Immature natural killer cell (primary cell): ENCODE measurements around the gene POTEG. TPM values are rescaled to one million over a fixed set of nuclear protein-coding genes. Genes with fewer than 3 reads are reported as not detected.
"Not testable (repeated sequence)": the region's sequence is repeated elsewhere in the genome, so short reads cannot be mapped to it uniquely, and the experiment has no call there.

ENCODE experiments used
- DNase-seq, 3 donors: peaks; one replicate each; pipeline ENCODE4 v3.0.0; 2022; ENCODE audit warnings: mixed read lengths in 1 of 3
- H3K27ac Mint-ChIP-seq, 6 donors: one replicate each; pipeline ENCODE4 v1.8.0; 2020; ENCODE audit warnings: mixed read lengths in 6 of 6, mild to moderate bottlenecking in 5 of 6, inconsistent platforms in 4 of 6, moderate library complexity in 3 of 6
- H3K27me3 Mint-ChIP-seq, 3 donors: one replicate each; pipeline ENCODE4 v1.8.0; 2020 to 2021; ENCODE audit warnings: low read depth in 3 of 3, mild to moderate bottlenecking in 3 of 3, mixed read lengths in 3 of 3, moderate library complexity in 3 of 3, inconsistent platforms in 1 of 3
- H3K36me3 Mint-ChIP-seq, 3 donors: one replicate each; pipeline ENCODE4 v1.8.0; 2020; ENCODE audit warnings: mixed read lengths in 3 of 3, inconsistent platforms in 2 of 3, mild to moderate bottlenecking in 2 of 3
- H3K4me1 Mint-ChIP-seq, 2 donors: one replicate each; pipeline ENCODE4 v1.8.0; 2020; ENCODE audit warnings: inconsistent platforms in 2 of 2, mild to moderate bottlenecking in 2 of 2, mixed read lengths in 2 of 2, moderate library complexity in 1 of 2
- H3K4me3 Mint-ChIP-seq, 5 donors: one replicate each; pipeline ENCODE4 v1.8.0; 2020; ENCODE audit warnings: mild to moderate bottlenecking in 5 of 5, mixed read lengths in 5 of 5, inconsistent platforms in 3 of 5, moderate library complexity in 3 of 5
- H3K9me3 Mint-ChIP-seq, 6 donors: one replicate each; pipeline ENCODE4 v1.8.0; 2020; ENCODE audit warnings: mild to moderate bottlenecking in 6 of 6, mixed read lengths in 6 of 6, inconsistent platforms in 4 of 6, moderate library complexity in 3 of 6
- polyA plus RNA-seq, 3 donors: library from polyadenylated mRNA; unstranded; fragments of 300-500 nt; fragmentation: Illumina TruSeq; gene quantifications; one replicate each; pipeline ENCODE4 v1.2.3, GENCODE V29; 2021

POTEG gene
- polyA plus RNA-seq, result not detected

DNA sequence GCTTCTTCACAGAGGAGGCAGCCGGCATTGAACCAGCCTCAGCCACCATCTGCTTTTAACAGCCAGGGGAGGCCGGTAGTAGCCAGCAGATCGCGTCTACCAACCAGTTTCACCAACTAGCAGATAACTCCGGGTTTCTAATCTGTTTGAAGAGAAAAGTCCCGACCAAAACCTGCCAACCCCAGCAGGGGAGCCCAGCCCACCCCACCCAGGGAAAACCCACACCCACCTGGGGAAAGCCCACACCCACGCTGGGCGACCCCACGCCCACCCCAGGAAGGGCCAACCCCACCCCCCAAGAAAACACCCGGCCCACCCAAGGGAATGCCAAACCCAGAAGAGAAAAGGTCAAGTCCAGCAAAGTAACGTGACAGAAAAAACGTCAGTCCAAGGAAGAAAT lies at the start of gene POTEG:
TSS of gene POTEG (minus strand) at position 101 of the 400 bp plus-strand sequence. CDS start at position 49, 52 bp downstream.
- DNase-seq, H3K27me3 Mint-ChIP-seq, H3K9me3 Mint-ChIP-seq, H3K27ac Mint-ChIP-seq, H3K4me1 Mint-ChIP-seq, H3K36me3 Mint-ChIP-seq, H3K4me3 Mint-ChIP-seq: not testable (repeated sequence)

DNA sequence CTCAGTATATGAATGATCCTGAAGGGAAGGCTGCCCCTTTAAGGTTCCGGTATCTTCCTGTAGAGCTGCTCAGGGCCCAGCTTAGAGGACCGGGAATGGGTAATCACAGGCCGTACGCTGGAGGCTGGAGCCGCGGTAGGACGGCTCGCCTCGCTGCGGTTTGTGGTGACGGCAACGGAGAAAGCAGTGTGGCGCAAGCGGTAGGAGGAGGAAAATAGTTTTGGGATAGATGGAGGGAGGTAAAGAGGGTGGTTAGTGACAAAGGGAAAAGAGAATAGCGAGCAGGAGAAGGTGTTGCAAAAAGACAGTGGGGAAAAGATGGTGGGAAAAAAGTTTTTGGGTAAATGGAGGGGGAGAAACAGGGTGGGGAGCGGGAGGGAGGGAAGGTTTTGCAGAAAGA lies 48.0 kb upstream of the POTEG start:
- not testable (repeated sequence) for H3K36me3 Mint-ChIP-seq, H3K27ac Mint-ChIP-seq, H3K4me1 Mint-ChIP-seq, H3K4me3 Mint-ChIP-seq, H3K9me3 Mint-ChIP-seq, H3K27me3 Mint-ChIP-seq, DNase-seq

GRCh38 chr14:19481421-19481820 lies 47.3 kb upstream of the POTEG start:
- DNase-seq, H3K36me3 Mint-ChIP-seq, H3K4me3 Mint-ChIP-seq, H3K4me1 Mint-ChIP-seq, H3K27me3 Mint-ChIP-seq, H3K27ac Mint-ChIP-seq, H3K9me3 Mint-ChIP-seq: not testable (repeated sequence)

DNA sequence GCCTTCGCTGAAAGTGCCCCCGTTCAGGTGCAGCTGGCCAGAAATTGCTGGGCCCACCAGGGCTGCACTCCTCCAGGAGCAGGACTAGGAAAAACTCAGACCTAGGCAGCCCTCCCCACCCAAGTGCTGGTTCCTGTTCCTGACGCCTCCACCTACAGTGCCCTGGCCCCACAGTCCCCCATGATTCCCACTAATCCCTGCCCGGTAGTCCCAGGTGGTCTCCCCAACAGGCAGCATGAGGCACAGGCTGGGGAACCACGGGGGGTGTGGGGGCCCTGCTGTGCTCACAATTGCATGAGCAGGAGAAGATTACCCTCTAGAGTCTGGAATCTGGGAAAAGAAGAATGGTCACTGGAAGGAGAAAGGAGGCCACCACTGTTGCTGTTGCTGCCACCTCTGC lies 46.4 kb upstream of the POTEG start:
- not testable (repeated sequence) for H3K9me3 Mint-ChIP-seq, H3K36me3 Mint-ChIP-seq, H3K4me1 Mint-ChIP-seq, H3K27me3 Mint-ChIP-seq, DNase-seq, H3K27ac Mint-ChIP-seq, H3K4me3 Mint-ChIP-seq

- H3K27ac Mint-ChIP-seq, H3K4me3 Mint-ChIP-seq, H3K9me3 Mint-ChIP-seq, H3K36me3 Mint-ChIP-seq, H3K4me1 Mint-ChIP-seq, H3K27me3 Mint-ChIP-seq, DNase-seq: not testable (repeated sequence)
Measured at GRCh38 chr14:19445761-19446160, 11.6 kb upstream of the POTEG start.

DNA sequence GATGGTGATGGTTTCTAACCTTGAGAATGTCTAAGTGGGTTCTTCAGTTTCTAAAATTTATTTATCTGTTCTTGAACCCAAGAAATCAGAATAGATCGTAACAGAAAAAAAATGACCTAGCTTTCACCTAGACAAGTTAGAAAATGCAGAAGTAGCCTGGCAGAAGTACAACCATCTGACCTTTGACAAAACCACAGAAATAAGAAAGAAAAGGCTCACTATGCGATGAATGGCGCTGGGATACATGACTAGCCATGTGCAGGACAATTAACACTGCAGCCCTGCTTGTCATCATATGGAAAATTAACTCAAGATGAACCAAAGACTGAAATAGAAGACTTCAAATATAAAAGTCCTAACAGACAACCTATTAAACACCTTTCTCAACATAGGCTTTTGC lies 5.7 kb upstream of the POTEG start:
- H3K9me3 Mint-ChIP-seq, H3K36me3 Mint-ChIP-seq, H3K27me3 Mint-ChIP-seq, H3K4me1 Mint-ChIP-seq, H3K27ac Mint-ChIP-seq, DNase-seq, H3K4me3 Mint-ChIP-seq: not testable (repeated sequence)

DNA sequence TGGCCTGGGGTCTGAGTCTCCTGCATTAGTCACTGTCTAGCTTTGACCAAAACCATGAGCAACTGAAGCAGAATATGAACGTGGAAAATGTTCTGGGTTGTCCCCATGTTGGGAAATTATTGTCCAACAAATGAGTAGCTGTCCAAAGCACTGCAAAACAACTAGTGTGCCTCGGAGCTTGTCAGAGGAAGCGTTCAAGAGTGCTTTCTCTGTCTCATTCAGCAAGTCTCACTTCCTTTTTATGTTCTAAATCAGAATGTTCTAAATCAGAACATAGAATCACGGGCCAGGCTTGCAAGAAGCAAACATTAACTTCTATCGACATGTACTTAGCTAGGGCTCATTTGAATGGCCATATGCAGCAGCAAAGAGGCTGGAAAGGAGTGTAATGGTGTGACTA lies 5.1 kb upstream of the POTEG start:
- H3K36me3 Mint-ChIP-seq, H3K9me3 Mint-ChIP-seq, DNase-seq, H3K27me3 Mint-ChIP-seq, H3K4me1 Mint-ChIP-seq, H3K27ac Mint-ChIP-seq, H3K4me3 Mint-ChIP-seq: not testable (repeated sequence)

GRCh38 chr14:19437126-19437443 lies 2.9 kb upstream of the POTEG start:
- not testable (repeated sequence) for DNase-seq

GRCh38 chr14:19436311-19437125 lies 2.4 kb upstream of the POTEG start:
- not testable (repeated sequence) for H3K27me3 Mint-ChIP-seq, H3K36me3 Mint-ChIP-seq

More at GRCh38 chr14:19437126-19437443, 2.9 kb upstream of the POTEG start:
- H3K36me3 Mint-ChIP-seq, H3K9me3 Mint-ChIP-seq, H3K4me3 Mint-ChIP-seq, H3K27me3 Mint-ChIP-seq, H3K4me1 Mint-ChIP-seq, H3K27ac Mint-ChIP-seq: not testable (repeated sequence)

GRCh38 chr14:19435852-19436251 lies 1.7 kb upstream of the POTEG start:
- not testable (repeated sequence) for DNase-seq, H3K4me3 Mint-ChIP-seq, H3K9me3 Mint-ChIP-seq, H3K27me3 Mint-ChIP-seq, H3K27ac Mint-ChIP-seq, H3K36me3 Mint-ChIP-seq, H3K4me1 Mint-ChIP-seq

More at GRCh38 chr14:19436311-19437125, 2.4 kb upstream of the POTEG start:
- H3K4me1 Mint-ChIP-seq, DNase-seq, H3K27ac Mint-ChIP-seq, H3K9me3 Mint-ChIP-seq, H3K4me3 Mint-ChIP-seq: not testable (repeated sequence)

DNA sequence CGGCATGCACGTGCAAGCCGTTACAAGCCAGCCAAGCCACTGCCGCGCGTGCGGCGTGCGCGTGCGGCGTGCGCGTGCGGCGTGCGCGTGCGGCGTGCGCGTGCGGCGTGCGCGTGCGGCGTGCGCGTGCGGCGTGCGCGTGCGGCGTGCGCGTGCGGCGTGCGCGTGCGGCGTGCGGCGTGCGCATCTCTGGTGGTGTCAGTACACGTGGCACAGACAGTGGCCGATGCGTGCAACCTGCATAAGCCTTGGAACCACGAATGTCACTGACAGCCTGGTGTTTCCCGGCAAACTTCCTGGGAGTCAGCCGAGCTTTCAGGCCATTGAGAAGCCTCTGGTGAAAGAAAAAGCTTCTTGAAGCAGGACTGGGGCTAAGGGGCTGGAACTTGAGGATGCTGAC lies 750 bp upstream of the POTEG start:
- not testable (repeated sequence) for DNase-seq, H3K9me3 Mint-ChIP-seq, H3K27me3 Mint-ChIP-seq, H3K36me3 Mint-ChIP-seq, H3K27ac Mint-ChIP-seq, H3K4me3 Mint-ChIP-seq, H3K4me1 Mint-ChIP-seq

DNA sequence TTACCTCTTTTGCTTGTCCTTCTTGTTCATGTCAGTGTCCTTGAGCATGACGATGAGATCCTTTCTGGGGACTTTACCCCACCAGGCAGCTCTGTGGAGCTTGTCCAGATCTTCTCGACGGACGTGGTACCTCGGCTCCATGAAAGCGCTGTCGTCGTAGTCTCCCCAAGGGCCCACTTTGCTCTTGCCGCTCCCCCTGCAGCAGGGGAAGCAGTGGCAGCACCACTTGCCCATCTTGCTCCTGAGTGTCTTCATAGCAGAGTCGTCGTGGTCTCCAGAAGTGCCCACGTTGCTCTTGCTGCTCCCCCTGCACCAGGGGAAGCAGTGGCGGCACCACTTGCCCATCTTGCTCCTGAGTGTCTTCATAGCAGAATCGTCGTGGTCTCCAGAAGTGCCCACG lies 376 bp downstream of the POTEG start:
- H3K27ac Mint-ChIP-seq, H3K36me3 Mint-ChIP-seq, DNase-seq, H3K9me3 Mint-ChIP-seq, H3K4me1 Mint-ChIP-seq, H3K27me3 Mint-ChIP-seq, H3K4me3 Mint-ChIP-seq: not testable (repeated sequence)

GRCh38 chr14:19408519-19408918 lies 25.6 kb downstream of the POTEG start:
- not testable (repeated sequence) for H3K27ac Mint-ChIP-seq, H3K4me3 Mint-ChIP-seq, H3K36me3 Mint-ChIP-seq, H3K27me3 Mint-ChIP-seq, H3K4me1 Mint-ChIP-seq, DNase-seq, H3K9me3 Mint-ChIP-seq

DNA sequence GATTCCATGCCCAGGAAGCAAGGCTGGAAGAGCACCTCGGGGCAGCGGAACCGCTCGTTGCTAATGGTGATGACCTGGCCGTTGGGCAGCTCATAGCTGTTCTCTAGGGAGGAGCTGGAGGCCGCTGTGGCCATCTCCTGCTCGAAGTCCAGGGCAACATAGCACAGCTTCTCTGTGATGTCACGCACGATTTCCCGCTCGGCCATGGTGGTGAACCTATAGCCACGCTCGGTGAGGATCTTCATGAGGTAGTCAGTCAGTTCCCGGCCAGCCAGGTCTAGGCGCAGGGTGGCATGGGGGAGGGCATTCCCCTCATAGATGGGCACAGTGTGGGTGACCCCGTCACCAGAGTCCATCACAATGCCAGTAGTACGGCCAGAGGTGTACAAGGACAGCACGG lies 32.0 kb downstream of the POTEG start:
- H3K27ac Mint-ChIP-seq, H3K4me1 Mint-ChIP-seq: not testable (repeated sequence)

DNA sequence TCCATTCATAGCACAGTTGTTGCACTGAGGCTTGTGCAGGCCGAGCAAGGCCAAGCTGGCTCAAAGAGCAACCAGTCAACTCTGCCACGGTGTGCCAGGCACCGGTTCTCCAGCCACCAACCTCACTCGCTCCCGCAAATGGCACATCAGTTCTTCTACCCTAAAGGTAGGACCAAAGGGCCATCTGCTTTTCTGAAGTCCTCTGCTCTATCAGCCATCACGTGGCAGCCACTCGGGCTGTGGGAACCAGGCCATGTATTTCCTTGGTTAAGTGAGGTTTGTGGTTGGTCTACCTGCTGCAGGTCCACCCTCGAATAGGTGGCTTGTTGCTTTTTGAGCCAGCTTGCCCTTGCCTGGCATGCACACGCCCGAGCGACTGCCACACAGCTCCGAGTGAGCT lies 39.4 kb downstream of the POTEG start:
- not testable (repeated sequence) for H3K4me3 Mint-ChIP-seq, H3K27me3 Mint-ChIP-seq, H3K36me3 Mint-ChIP-seq, DNase-seq, H3K27ac Mint-ChIP-seq, H3K9me3 Mint-ChIP-seq, H3K4me1 Mint-ChIP-seq

More for the DNA sequence above, 32.0 kb downstream of the POTEG start:
- H3K9me3 Mint-ChIP-seq, DNase-seq, H3K36me3 Mint-ChIP-seq, H3K27me3 Mint-ChIP-seq, H3K4me3 Mint-ChIP-seq: not testable (repeated sequence)
